IMR-90 (cell line): Measurements from ENCODE around the gene PDCD1. TPM values are rescaled to one million over a fixed set of nuclear protein-coding genes. Genes with fewer than 3 reads are reported as not detected.

Experiments
- ATAC-seq: fragments of 200-7000 bp; cut with Tn5 transposase; 2 replicates; pipeline ENCODE4 v1.9.1; 2020; ENCODE audit warnings: low read depth, mild to moderate bottlenecking, moderate library complexity
- BruUV-seq: library from RNA; stranded (reverse); fragments of 400-500 nt; replicated peaks from 2 replicates; lab custom pipeline; 2021; lab: Mats Ljungman, UMichigan
- CTCF ChIA-PET: fragments of 300-600 bp; formaldehyde crosslinking; extraction: SDS; loops from one replicate; lab custom pipeline; 2021; ENCODE audit warnings: antibody characterized with exemption; lab: Yijun Ruan, JAX
- POLR2A ChIA-PET: fragments of 300-600 bp; sonication (Branson Sonifier 250); formaldehyde crosslinking; loops from one replicate; lab custom pipeline; 2022; ENCODE audit warnings: antibody characterized with exemption; ENCODE audit not compliant: unreplicated experiment; lab: Charles Lee
- DNase-seq: peaks from one replicate; pipeline ENCODE4 v3.0.0; 2013
- H2AFZ ChIP-seq: replicated peaks from 2 replicates; pipeline ENCODE3; 2013; ENCODE audit warnings: low read length, mild to moderate bottlenecking; ENCODE audit not compliant: poor library complexity
- H2AK5ac ChIP-seq: 2 replicates; pipeline ENCODE4 v1.6.1; 2013; ENCODE audit warnings: low read depth, low read length, inconsistent platforms
- H2AK9ac ChIP-seq: replicated peaks from 2 replicates; pipeline ENCODE3; 2013; ENCODE audit warnings: mild to moderate bottlenecking, low read depth, low read length, moderate library complexity; ENCODE audit not compliant: poor library complexity
- H2BK120ac ChIP-seq: 2 replicates; pipeline ENCODE4 v1.6.1; 2013; ENCODE audit warnings: low read depth, low read length, inconsistent platforms
- H2BK15ac ChIP-seq: 3 replicates; pipeline ENCODE4 v1.6.1; 2013; ENCODE audit warnings: low read depth, low read length, inconsistent platforms
- H2BK20ac ChIP-seq: 2 replicates; pipeline ENCODE4 v1.6.1; 2013; ENCODE audit warnings: low read depth, mild to moderate bottlenecking, inconsistent platforms, low read length, moderate library complexity
- H2BK5ac ChIP-seq: 2 replicates; pipeline ENCODE4 v1.6.1; 2013; ENCODE audit warnings: mild to moderate bottlenecking, low read depth, low read length, inconsistent platforms; ENCODE audit not compliant: poor library complexity, severe bottlenecking
- H3K14ac ChIP-seq: replicated peaks from 2 replicates; pipeline ENCODE4 v1.6.1; 2013; ENCODE audit warnings: low read depth, low read length, inconsistent platforms
- H3K18ac ChIP-seq: 2 replicates; pipeline ENCODE4 v1.6.1; 2013; ENCODE audit warnings: low read depth, low read length, control low read depth
- H3K23ac ChIP-seq: 2 replicates; pipeline ENCODE4 v1.6.1; 2013; ENCODE audit warnings: low read depth, low read length, inconsistent platforms
- H3K27ac ChIP-seq: 2 replicates; pipeline ENCODE4 v1.5.1; 2013; ENCODE audit warnings: mild to moderate bottlenecking, control low read depth, low read length; ENCODE audit not compliant: insufficient read depth
- H3K27me3 ChIP-seq: 2 replicates; pipeline ENCODE4 v1.6.1; 2013; ENCODE audit warnings: low read length; ENCODE audit not compliant: control insufficient read depth, insufficient read depth
- H3K36me3 ChIP-seq: 2 replicates; pipeline ENCODE4 v1.6.1; 2013; ENCODE audit warnings: low read length, mixed read lengths; ENCODE audit not compliant: control insufficient read depth, insufficient read depth
- H3K4ac ChIP-seq: 2 replicates; pipeline ENCODE4 v1.6.1; 2013; ENCODE audit warnings: low read depth, low read length, inconsistent platforms
- H3K4me1 ChIP-seq: 2 replicates; pipeline ENCODE4 v1.6.1; 2013; ENCODE audit warnings: low read length, mixed read lengths; ENCODE audit not compliant: control insufficient read depth, insufficient read depth
- H3K4me2 ChIP-seq: 2 replicates; pipeline ENCODE4 v1.6.1; 2013; ENCODE audit warnings: low read depth, mild to moderate bottlenecking, control low read depth, low read length, moderate library complexity
- H3K4me3 ChIP-seq: 2 replicates; pipeline ENCODE4 v1.5.1; 2013; ENCODE audit warnings: low read depth, mild to moderate bottlenecking, control low read depth, low read length, moderate library complexity; ENCODE audit not compliant: insufficient read depth
- H3K56ac ChIP-seq: 2 replicates; pipeline ENCODE4 v1.6.1; 2013; ENCODE audit warnings: low read length, inconsistent platforms; ENCODE audit not compliant: insufficient read depth; ENCODE audit errors: extremely low read depth
- H3K79me1 ChIP-seq, 2 experiments: 2 replicates each; pipeline ENCODE4 v1.6.1; 2013; ENCODE audit warnings: low read length in 2 of 2, inconsistent platforms in 1 of 2, low read depth in 1 of 2
- H3K9ac ChIP-seq: 2 replicates; pipeline ENCODE4 v1.6.1; 2013; ENCODE audit warnings: low read depth, low read length, control low read depth
- H3K9me1 ChIP-seq: 2 replicates; pipeline ENCODE4 v1.6.1; 2013; ENCODE audit warnings: low read length, inconsistent platforms; ENCODE audit not compliant: insufficient read depth
- H3K9me3 ChIP-seq: 2 replicates; pipeline ENCODE4 v1.6.1; 2013; ENCODE audit warnings: low read length; ENCODE audit not compliant: control insufficient read depth, insufficient read depth
- H4K20me1 ChIP-seq: 2 replicates; pipeline ENCODE4 v1.6.1; 2013; ENCODE audit warnings: low read length, inconsistent platforms; ENCODE audit not compliant: insufficient read depth
- H4K5ac ChIP-seq: 2 replicates; pipeline ENCODE4 v1.6.1; 2013; ENCODE audit warnings: mild to moderate bottlenecking, low read depth, low read length, control low read depth
- H4K8ac ChIP-seq, 2 experiments: 2 replicates each; pipeline ENCODE4 v1.6.1; 2013; ENCODE audit warnings: low read depth in 2 of 2, low read length in 2 of 2, control low read depth in 1 of 2, inconsistent platforms in 1 of 2
- H4K91ac ChIP-seq: 2 replicates; pipeline ENCODE4 v1.6.1; 2013; ENCODE audit warnings: low read depth, low read length, inconsistent platforms; ENCODE audit not compliant: insufficient read depth
- BHLHE40 ChIP-seq: fragments of 150-350 bp; IDR thresholded peaks from 2 replicates; pipeline ENCODE4 v1.6.1; 2016; ENCODE audit warnings: mild to moderate bottlenecking, low read depth, low read length
- CEBPB ChIP-seq: IDR thresholded peaks from 2 replicates; pipeline ENCODE4 v1.6.1; 2012; ENCODE audit warnings: low read depth, low read length, improper control_type of control experiment
- CHD1 ChIP-seq: IDR thresholded peaks from 2 replicates; pipeline ENCODE4 v1.6.1; 2012; ENCODE audit warnings: low read depth, low read length, improper control_type of control experiment
- CTCF ChIP-seq: conservative IDR thresholded peaks from 2 replicates; pipeline ENCODE4 v1.5.1; 2012; ENCODE audit warnings: mild to moderate bottlenecking, low read depth, low read length, improper control_type of control experiment
- ELK1 ChIP-seq: fragments of 150-350 bp; IDR thresholded peaks from 2 replicates; pipeline ENCODE4 v1.6.1; 2016; ENCODE audit warnings: low read depth, mild to moderate bottlenecking, low read length, moderate library complexity, borderline replicate concordance
- FOS ChIP-seq: fragments of 150-350 bp; IDR thresholded peaks from 2 replicates; pipeline ENCODE4 v1.6.1; 2016; ENCODE audit warnings: low read depth, low read length
- MAFK ChIP-seq: IDR thresholded peaks from 2 replicates; pipeline ENCODE4 v1.6.1; 2012; ENCODE audit warnings: low read depth, low read length, improper control_type of control experiment
- MAZ ChIP-seq: IDR thresholded peaks from 2 replicates; pipeline ENCODE4 v1.6.1; 2012; ENCODE audit warnings: low read depth, mild to moderate bottlenecking, low read length, improper control_type of control experiment, moderate library complexity, borderline replicate concordance
- MXI1 ChIP-seq: IDR thresholded peaks from 2 replicates; pipeline ENCODE4 v1.6.1; 2012; ENCODE audit warnings: low read depth, mild to moderate bottlenecking, low read length, moderate library complexity, borderline replicate concordance
- NFE2L2 ChIP-seq: fragments of 150-350 bp; IDR thresholded peaks from 2 replicates; pipeline ENCODE4 v1.6.1; 2016; ENCODE audit warnings: low read depth, mild to moderate bottlenecking, low read length
- POLR2A ChIP-seq: IDR thresholded peaks from 2 replicates; pipeline ENCODE4 v1.6.1; 2012; ENCODE audit warnings: mild to moderate bottlenecking, low read depth, low read length
- RAD21 ChIP-seq: IDR thresholded peaks from 2 replicates; pipeline ENCODE4 v1.6.1; 2012; ENCODE audit warnings: low read length, improper control_type of control experiment
- RCOR1 ChIP-seq: IDR thresholded peaks from 2 replicates; pipeline ENCODE4 v1.6.1; 2012; ENCODE audit warnings: mild to moderate bottlenecking, low read length, improper control_type of control experiment; ENCODE audit not compliant: insufficient replicate concordance
- RFX5 ChIP-seq: IDR thresholded peaks from 2 replicates; pipeline ENCODE4 v1.8.0; 2012; ENCODE audit warnings: low read depth, mild to moderate bottlenecking, low read length, moderate library complexity
- SMC3 ChIP-seq: fragments of 150-350 bp; IDR thresholded peaks from 2 replicates; pipeline ENCODE4 v1.6.1; 2016; ENCODE audit warnings: low read depth, mild to moderate bottlenecking, antibody characterized with exemption, low read length, moderate library complexity
- USF2 ChIP-seq: fragments of 150-350 bp; IDR thresholded peaks from 2 replicates; pipeline ENCODE4 v1.6.1; 2017; ENCODE audit warnings: mild to moderate bottlenecking, antibody characterized with exemption, low read length, low read depth
- WGBS, 2 experiments: methylation state at CpG; one replicate each; pipeline versions ENCODE4 v1.1.5 to v1.1.7; 2013; ENCODE audit warnings: missing lambda C conversion rate in 2 of 2; ENCODE audit not compliant: insufficient read length in 1 of 2; ENCODE audit errors: extremely low coverage in 2 of 2; 5-methylcytosine and 5-hydroxymethylcytosine counted together
- dilution Hi-C: fragments of 300-500 bp; cut with HindIII; formaldehyde crosslinking; loops from one replicate; pipeline ENCODE4 v1.14.3; 2018; ENCODE audit warnings: low sequenced_read_pairs; ENCODE audit not compliant: unreplicated experiment
- in situ Hi-C: fragments of 300-500 bp; cut with MboI; formaldehyde crosslinking; loops from 3 replicates; pipeline ENCODE4 v1.14.3; 2019; ENCODE audit warnings: low sequenced_read_pairs, inconsistent platforms, mixed read lengths
- intact Hi-C: fragments of 100-400 bp; cut with micrococcal nuclease; formaldehyde crosslinking; loops from 2 replicates; pipeline ENCODE4 v1.10.0; 2022
- polyA plus RNA-seq, 3 experiments: library from polyadenylated mRNA; depleted of rRNA; stranded (reverse); fragments of >200 nt; gene quantifications; 2 replicates each; pipeline ENCODE4 v1.2.3, GENCODE V29; 2012; ENCODE audit warnings: low replicate concordance in 1 of 3
- total RNA-seq: library from RNA; depleted of rRNA; stranded (reverse); fragments of >200 nt; gene quantifications from 2 replicates; pipeline ENCODE4 v1.2.3, GENCODE V29; 2012

PDCD1 gene
- total and polyA plus RNA-seq, 2 of the 4 experiments (the other 2 are of a cell fraction), result not detected

- no peaks in the 10 kb centered on the region for H3K79me1 ChIP-seq
- no peaks in the 10 kb centered on the region for H3K36me3 ChIP-seq
- in situ Hi-C loops (no loop called here), dilution Hi-C loops (no loop called here), intact Hi-C loops (no loop called here)
- TF ChIP-seq RAD21 (no peak), MAZ (no peak), RFX5 (no peak), CEBPB (no peak), MAFK (no peak), POLR2A (no peak), RCOR1 (no peak), ELK1 (no peak), SMC3 (no peak), FOS (no peak), NFE2L2 (no peak), USF2 (no peak), CHD1 (no peak), CTCF (no peak), MXI1 (no peak), BHLHE40 (no peak)
- ChIA-PET POLR2A (no interaction called here), CTCF (no interaction called here)
- no peak overlapping the region for H3K4me2 ChIP-seq
- no peaks in the 10 kb centered on the region for H3K9me3 ChIP-seq
- no peak overlapping the region for H3K14ac ChIP-seq
- H2AK9ac ChIP-seq, result no peak overlapping the region
- H3K23ac ChIP-seq, result no peak overlapping the region
- WGBS, 2 experiments, result no CpG with 5 or more reads among the region's 11 CpGs
- H3K56ac ChIP-seq, result no peak overlapping the region
- H3K9me1 ChIP-seq, result no peaks in the 10 kb centered on the region
- H4K8ac ChIP-seq, result no peak overlapping the region
- H3K27me3 ChIP-seq, result peaks cover 22% of the 10 kb centered on the region
- H2BK15ac ChIP-seq, result no peak overlapping the region
- H2AK5ac ChIP-seq, result no peak overlapping the region
- ATAC-seq (no peak), DNase-seq (no peak)
- no peaks in the 10 kb centered on the region for H4K20me1 ChIP-seq
- no peak overlapping the region for H2BK120ac ChIP-seq
- no peaks in the 10 kb centered on the region for H3K4me1 ChIP-seq
- no peak overlapping the region for H4K91ac ChIP-seq
- no peak overlapping the region for H4K5ac ChIP-seq
- no peak overlapping the region for H3K9ac ChIP-seq
- H3K27ac ChIP-seq, result no peak overlapping the region
- no peak overlapping the region for H2BK5ac ChIP-seq
- no TSS peak for BruUV-seq
- no peak overlapping the region for H3K18ac ChIP-seq
- H2BK20ac ChIP-seq, result no peak overlapping the region
- no peak overlapping the region for H2AFZ ChIP-seq
- H3K4ac ChIP-seq, result no peak overlapping the region
- no peak overlapping the region for H3K4me3 ChIP-seq
These were observed 16.7 kb downstream of the PDCD1 start for GRCh38 chr2:241842067-241842415.
